OCI-LY3 (cell line): ENCODE measurements around the gene XRN1.
"Not testable (repeated sequence)": the region's sequence is repeated elsewhere in the genome, so short reads cannot be mapped to it uniquely, and the experiment has no call there.

ENCODE experiments used
- CTCF ChIP-seq: fragments of 200-600, 300-600 bp; sonication (generic); IDR thresholded peaks from 2 replicates; pipeline ENCODE4 v1.5.1; 2014; ENCODE audit warnings: antibody characterized with exemption, low read length, low read depth
- EZH2phosphoT487 ChIP-seq: fragments of 200-600 bp; shearing (Covaris generic); IDR thresholded peaks from 2 replicates; pipeline ENCODE4 v1.6.1; 2018; ENCODE audit warnings: antibody characterized with exemption, mixed run types, low read depth

GRCh38 chr3:142302847-142303246 is 145.0 kb downstream of the XRN1 start:
- not testable (repeated sequence) for TF ChIP-seq CTCF, EZH2phosphoT487
